Measurements from ENCODE around the gene C21orf58.

C21orf58 gene

DNA sequence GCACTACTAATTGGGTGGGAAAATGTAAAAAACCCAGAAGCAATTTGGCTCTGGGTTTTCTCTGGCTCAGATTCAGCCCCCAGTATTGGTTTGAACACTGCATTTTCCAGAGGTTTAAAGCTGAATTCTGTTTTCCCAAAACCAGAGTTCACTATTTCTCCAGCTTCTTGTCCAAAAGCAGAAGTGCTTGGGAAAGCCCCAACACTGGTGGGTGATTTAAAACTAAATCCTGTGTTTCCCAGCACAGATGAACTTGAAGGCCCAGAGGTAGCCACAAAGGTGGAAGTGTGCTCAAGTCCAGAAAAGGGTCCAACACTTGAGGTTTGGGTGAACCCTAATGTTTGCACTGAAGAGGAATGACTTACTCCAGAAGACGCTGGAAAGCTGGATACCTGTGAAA is 38.9 kb downstream of the C21orf58 start:
- TF ChIP-seq, protein P1, sequence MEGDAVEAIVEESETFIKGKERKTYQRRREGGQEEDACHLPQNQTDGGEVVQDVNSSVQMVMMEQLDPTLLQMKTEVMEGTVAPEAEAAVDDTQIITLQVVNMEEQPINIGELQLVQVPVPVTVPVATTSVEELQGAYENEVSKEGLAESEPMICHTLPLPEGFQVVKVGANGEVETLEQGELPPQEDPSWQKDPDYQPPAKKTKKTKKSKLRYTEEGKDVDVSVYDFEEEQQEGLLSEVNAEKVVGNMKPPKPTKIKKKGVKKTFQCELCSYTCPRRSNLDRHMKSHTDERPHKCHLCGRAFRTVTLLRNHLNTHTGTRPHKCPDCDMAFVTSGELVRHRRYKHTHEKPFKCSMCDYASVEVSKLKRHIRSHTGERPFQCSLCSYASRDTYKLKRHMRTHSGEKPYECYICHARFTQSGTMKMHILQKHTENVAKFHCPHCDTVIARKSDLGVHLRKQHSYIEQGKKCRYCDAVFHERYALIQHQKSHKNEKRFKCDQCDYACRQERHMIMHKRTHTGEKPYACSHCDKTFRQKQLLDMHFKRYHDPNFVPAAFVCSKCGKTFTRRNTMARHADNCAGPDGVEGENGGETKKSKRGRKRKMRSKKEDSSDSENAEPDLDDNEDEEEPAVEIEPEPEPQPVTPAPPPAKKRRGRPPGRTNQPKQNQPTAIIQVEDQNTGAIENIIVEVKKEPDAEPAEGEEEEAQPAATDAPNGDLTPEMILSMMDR (IDR thresholded peaks at IDR 0.05; ENCODE audit: insufficient read depth, low read length, poor library complexity, severe bottlenecking) = no peak
- H3K27me3 ChIP-seq (replicated peaks; ENCODE audit: control insufficient read depth, insufficient read depth, low read length) = no peaks in the 10 kb centered on the region
- H3K36me3 ChIP-seq (ENCODE audit: control insufficient read depth, insufficient read depth, low read length) = peaks cover 14% of the 10 kb centered on the region
- H3K4me3 ChIP-seq (replicated peaks; ENCODE audit: low read depth, low read length) = peak overlapping the region; percentile 87
- no peak for DNase-seq (ENCODE audit: extremely low read depth, insufficient read length)

DNA sequence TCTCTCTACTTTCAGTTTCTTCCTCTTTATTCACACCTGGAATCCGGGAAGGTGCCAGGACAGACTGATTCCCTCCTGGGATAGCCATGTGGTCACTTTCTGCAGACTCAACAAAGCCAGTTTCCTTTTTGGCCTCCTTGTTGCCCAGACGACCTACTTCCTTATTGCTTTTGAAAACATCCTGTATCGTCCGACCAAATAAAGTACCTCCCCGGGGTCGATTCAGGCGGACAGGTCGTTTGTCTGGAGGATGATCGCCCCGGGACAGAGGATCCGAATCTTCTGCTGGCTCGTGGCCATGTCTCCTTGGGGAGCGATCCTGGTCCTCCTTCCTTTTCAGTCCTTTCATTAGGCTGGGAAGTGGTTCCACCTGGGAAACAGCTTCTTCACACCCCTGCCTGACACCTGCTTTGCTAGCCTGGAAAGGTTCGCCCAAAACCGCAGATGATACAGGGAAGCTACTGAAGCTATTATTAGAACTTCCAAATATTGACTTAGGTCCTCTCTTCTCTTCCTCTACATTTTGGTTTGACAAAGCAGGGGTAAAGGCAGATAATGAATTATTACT is 39.5 kb downstream of the C21orf58 start:
- DNase-seq (ENCODE audit: extremely low read depth, insufficient read length) = no peak
- no peaks in the 10 kb centered on the region for H3K27me3 ChIP-seq (replicated peaks; ENCODE audit: control insufficient read depth, insufficient read depth, low read length)
- TF ChIP-seq, protein P1 (IDR thresholded peaks at IDR 0.05; ENCODE audit: insufficient read depth, low read length, poor library complexity, severe bottlenecking) = no peak
- peak overlapping the region; percentile 20; the same call in 1 of the 2 replicates for H3K4me3 ChIP-seq (replicated peaks; ENCODE audit: low read depth, low read length)
- H3K36me3 ChIP-seq (ENCODE audit: control insufficient read depth, insufficient read depth, low read length) = peaks cover 19% of the 10 kb centered on the region

DNA sequence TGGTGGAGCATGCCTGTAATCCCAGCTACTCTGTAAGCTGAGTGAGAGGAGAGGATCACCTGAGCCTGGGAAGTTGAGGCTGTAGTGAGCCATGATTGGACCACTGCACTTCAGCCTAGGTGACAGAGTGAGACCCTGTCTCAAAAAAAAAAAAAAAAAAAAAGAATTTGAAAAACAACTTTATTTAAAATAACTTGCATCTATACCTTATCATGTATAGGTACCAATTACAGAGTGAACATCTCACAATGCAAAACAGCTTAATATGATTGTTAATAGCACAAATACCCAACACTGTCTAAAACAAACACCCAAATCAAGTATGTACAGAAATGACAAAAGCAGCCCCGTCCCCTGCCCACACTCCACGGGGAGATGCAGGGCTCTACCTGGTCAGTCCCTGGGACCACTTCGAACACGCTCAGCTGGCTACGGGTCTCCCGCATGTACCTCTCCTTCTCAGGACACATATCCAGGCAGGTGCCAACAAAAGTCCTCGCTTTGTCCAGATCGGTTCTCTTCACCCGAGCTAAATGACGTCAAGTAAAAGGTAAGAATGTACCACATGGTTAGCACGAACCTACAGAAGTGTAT is 48.8 kb downstream of the C21orf58 start:
- peaks cover 32% of the 10 kb centered on the region for H3K36me3 ChIP-seq (ENCODE audit: control insufficient read depth, insufficient read depth, low read length)
- TF ChIP-seq, protein P1 (IDR thresholded peaks at IDR 0.05; ENCODE audit: insufficient read depth, low read length, poor library complexity, severe bottlenecking) = no peak
- no peak for DNase-seq (ENCODE audit: extremely low read depth, insufficient read length)

DNA sequence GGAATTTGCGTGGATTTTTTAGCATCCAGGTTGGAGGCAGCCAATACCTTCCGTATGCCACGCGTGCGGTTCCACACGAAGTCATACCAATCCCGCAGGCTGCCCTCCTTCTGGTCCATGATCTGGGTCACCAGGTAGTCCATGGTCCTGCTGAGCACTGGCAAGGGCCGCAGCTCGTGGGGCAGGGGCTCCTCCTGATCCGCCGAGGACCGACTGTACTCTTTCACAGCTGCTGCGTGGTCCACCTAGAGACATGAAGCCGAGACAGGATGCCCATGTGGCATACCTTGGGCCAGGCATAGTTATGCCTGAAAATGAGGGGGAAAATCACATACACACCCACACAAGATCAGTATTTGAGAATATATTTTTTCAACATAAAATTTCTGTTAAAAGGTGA is 50.3 kb downstream of the C21orf58 start:
- peaks cover 32% of the 10 kb centered on the region for H3K36me3 ChIP-seq (ENCODE audit: control insufficient read depth, insufficient read depth, low read length)
- TF ChIP-seq, protein P1 (IDR thresholded peaks at IDR 0.05; ENCODE audit: insufficient read depth, low read length, poor library complexity, severe bottlenecking) = no peak

More for the DNA sequence above, 48.8 kb downstream of the C21orf58 start:
- Histone ChIP-seq H3K27me3 (replicated peaks; ENCODE audit: control insufficient read depth, insufficient read depth, low read length) (no peaks in the 10 kb centered on the region), H3K4me3 (replicated peaks; ENCODE audit: low read depth, low read length) (no peak overlapping the region)

DNA sequence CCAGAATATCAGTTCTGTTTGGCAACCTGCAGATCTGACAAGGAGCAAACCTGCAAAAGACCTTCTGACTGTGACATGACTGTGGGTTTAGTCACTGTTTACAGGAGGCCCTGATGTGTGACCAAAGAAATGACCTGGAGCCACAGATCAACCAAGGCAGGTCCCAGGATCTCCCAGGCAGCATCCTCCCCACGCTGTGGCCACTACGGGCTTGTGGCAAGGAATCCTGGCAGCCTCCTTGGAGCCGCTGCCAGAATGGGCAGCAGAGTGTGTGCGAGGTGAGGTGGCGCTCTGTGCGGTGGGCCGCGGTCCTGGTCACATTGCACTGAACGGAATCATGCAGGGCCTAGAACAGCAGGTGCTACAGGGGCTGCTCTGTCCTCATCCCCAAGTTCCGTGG is 54.2 kb downstream of the C21orf58 start:
- Histone ChIP-seq H3K36me3 (ENCODE audit: control insufficient read depth, insufficient read depth, low read length) (peaks cover 44% of the 10 kb centered on the region), H3K4me3 (replicated peaks; ENCODE audit: low read depth, low read length) (no peak overlapping the region), H3K27me3 (replicated peaks; ENCODE audit: control insufficient read depth, insufficient read depth, low read length) (no peaks in the 10 kb centered on the region)
- DNase-seq (ENCODE audit: extremely low read depth, insufficient read length) = no peak
- TF ChIP-seq, protein P1 (IDR thresholded peaks at IDR 0.05; ENCODE audit: insufficient read depth, low read length, poor library complexity, severe bottlenecking) = no peak

More for the DNA sequence above, 50.3 kb downstream of the C21orf58 start:
- Histone ChIP-seq H3K27me3 (replicated peaks; ENCODE audit: control insufficient read depth, insufficient read depth, low read length) (no peaks in the 10 kb centered on the region), H3K4me3 (replicated peaks; ENCODE audit: low read depth, low read length) (no peak overlapping the region)
- no peak for DNase-seq (ENCODE audit: extremely low read depth, insufficient read length)

Data from GM06990 (cell line).